ENCODE data around the gene HOXC6.

The HOXC6 gene

DNA sequence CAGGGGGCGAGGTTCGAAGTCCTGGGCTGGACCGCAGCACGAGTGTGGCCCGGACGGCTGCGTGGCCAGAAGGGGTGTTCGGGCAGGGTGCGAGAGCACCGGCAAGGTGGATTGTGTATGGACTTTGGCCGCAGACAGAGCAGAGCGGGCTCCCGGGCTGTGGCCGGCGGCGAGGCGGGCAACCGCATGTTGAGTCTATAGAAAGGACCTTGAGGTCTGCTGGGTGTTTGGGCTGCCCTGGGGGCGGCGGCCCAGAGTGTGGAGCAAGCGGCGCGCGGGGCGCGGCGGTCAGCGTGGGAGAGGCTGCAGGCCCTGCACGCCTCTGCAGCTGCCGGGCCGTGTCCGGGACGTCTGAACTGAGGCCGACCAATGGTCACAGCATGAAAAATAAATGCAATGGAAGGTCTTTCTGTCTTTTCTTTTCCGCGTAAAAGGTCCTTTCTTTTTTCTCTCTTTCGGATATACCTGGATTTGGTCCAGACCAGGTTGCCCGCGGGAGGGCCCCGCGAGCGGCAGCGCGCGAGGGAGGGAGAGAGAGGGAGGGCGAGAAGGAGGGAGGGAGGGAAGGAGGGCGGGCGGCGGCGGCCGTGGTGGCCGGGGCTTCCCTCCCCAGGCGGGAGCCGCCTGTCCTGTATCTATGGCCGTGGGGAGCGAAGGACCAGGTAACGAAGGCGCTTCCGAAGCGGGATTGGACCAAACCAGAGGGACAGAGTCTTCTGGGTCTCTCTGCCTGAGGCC, 33.8 kb upstream of the HOXC6 start:
- H3K9ac ChIP-seq (ENCODE audit: low read length) = no peak overlapping the region
- H3K4me1 ChIP-seq (ENCODE audit: control insufficient read depth, insufficient read depth, low read length) = no peaks in the 10 kb centered on the region
- no peak overlapping the region for H3K4me3 ChIP-seq (ENCODE audit: low read length)
- H3K36me3 ChIP-seq (ENCODE audit: control insufficient read depth, insufficient read depth, low read length) = no peaks in the 10 kb centered on the region
- no peak overlapping the region for H3K27ac ChIP-seq (ENCODE audit: low read depth, low read length)
- H3K27me3 ChIP-seq (ENCODE audit: control insufficient read depth, insufficient read depth, low read length) = peaks cover 81% of the 10 kb centered on the region

- Histone ChIP-seq H3K9ac (ENCODE audit: low read length) (no peak overlapping the region), H3K4me1 (ENCODE audit: control insufficient read depth, insufficient read depth, low read length) (no peaks in the 10 kb centered on the region), H3K36me3 (ENCODE audit: control insufficient read depth, insufficient read depth, low read length) (no peaks in the 10 kb centered on the region), H3K27me3 (ENCODE audit: control insufficient read depth, insufficient read depth, low read length) (peaks cover 81% of the 10 kb centered on the region), H3K27ac (ENCODE audit: low read depth, low read length) (no peak overlapping the region), H3K4me3 (ENCODE audit: low read length) (peak overlapping the region; percentile 60)
These were observed 33.2 kb upstream of the HOXC6 start for GRCh38 chr12:53995002-53995377.

DNA sequence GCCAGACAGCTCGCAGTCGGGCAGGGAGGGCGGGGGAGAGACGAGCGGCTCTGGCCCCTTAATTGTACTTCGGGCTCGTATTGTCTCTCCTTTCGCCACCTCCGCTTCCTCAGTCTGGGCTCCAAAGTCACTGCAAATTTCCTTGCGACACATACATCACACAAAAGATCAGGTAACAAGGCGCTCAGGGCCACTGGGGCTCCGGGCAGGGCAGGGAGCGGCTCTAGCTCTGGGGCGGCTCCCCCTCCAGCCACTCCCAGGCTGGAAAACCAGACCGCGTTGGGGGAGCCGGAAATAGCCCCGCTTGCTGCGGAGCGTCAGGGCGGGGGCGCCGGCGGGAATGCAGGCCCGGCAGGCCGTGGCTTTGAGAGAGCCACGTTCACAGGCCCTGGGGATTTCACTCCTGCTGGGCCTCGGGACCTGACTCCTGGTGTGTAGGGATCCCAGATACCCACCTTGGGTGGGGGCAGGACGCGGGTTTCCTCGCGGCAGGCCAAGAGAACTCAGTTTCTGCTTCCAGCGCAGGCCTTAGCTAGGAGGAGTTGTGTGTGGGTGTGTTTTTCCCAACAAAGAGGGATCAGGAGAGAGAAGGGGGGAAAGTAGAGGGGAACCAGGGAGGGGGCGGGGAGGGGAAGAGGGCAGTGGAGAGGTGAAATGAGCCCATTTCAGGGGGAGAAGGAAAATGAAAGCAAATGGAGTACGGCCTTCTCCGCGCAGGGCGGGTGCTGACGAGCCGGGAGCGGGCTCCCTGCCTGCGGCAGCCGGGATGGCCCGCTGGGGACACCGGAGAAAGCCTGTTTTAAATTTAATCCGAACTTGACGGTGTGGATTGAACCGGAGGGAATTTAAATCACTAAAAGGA, 32.6 kb upstream of the HOXC6 start:
- peaks cover 83% of the 10 kb centered on the region for H3K27me3 ChIP-seq (ENCODE audit: control insufficient read depth, insufficient read depth, low read length)
- H3K4me3 ChIP-seq (ENCODE audit: low read length) = peak overlapping the region; percentile 60
- H3K27ac ChIP-seq (ENCODE audit: low read depth, low read length) = no peak overlapping the region
- no peak overlapping the region for H3K9ac ChIP-seq (ENCODE audit: low read length)
- no peaks in the 10 kb centered on the region for H3K36me3 ChIP-seq (ENCODE audit: control insufficient read depth, insufficient read depth, low read length)
- H3K4me1 ChIP-seq (ENCODE audit: control insufficient read depth, insufficient read depth, low read length) = no peaks in the 10 kb centered on the region

- Histone ChIP-seq H3K4me1 (ENCODE audit: control insufficient read depth, insufficient read depth, low read length) (no peaks in the 10 kb centered on the region), H3K4me3 (ENCODE audit: low read length) (peak overlapping the region; percentile 60), H3K9ac (ENCODE audit: low read length) (no peak overlapping the region), H3K27me3 (ENCODE audit: control insufficient read depth, insufficient read depth, low read length) (peaks cover 84% of the 10 kb centered on the region), H3K27ac (ENCODE audit: low read depth, low read length) (no peak overlapping the region), H3K36me3 (ENCODE audit: control insufficient read depth, insufficient read depth, low read length) (no peaks in the 10 kb centered on the region)
These were observed 31.7 kb upstream of the HOXC6 start for GRCh38 chr12:53996240-53997203.

GRCh38 chr12:53997204-53998109, 30.8 kb upstream of the HOXC6 start:
- no peaks in the 10 kb centered on the region for H3K4me1 ChIP-seq (ENCODE audit: control insufficient read depth, insufficient read depth, low read length)
- no peak overlapping the region for H3K4me3 ChIP-seq (ENCODE audit: low read length)
- no peak overlapping the region for H3K27ac ChIP-seq (ENCODE audit: low read depth, low read length)
- H3K27me3 ChIP-seq (ENCODE audit: control insufficient read depth, insufficient read depth, low read length) = peaks cover 82% of the 10 kb centered on the region
- H3K9ac ChIP-seq (ENCODE audit: low read length) = no peak overlapping the region
- no peaks in the 10 kb centered on the region for H3K36me3 ChIP-seq (ENCODE audit: control insufficient read depth, insufficient read depth, low read length)

- Histone ChIP-seq H3K27me3 (ENCODE audit: control insufficient read depth, insufficient read depth, low read length) (peaks cover 84% of the 10 kb centered on the region), H3K9ac (ENCODE audit: low read length) (no peak overlapping the region), H3K36me3 (ENCODE audit: control insufficient read depth, insufficient read depth, low read length) (no peaks in the 10 kb centered on the region), H3K27ac (ENCODE audit: low read depth, low read length) (no peak overlapping the region), H3K4me3 (ENCODE audit: low read length) (no peak overlapping the region), H3K4me1 (ENCODE audit: control insufficient read depth, insufficient read depth, low read length) (no peaks in the 10 kb centered on the region)
These were observed 29.9 kb upstream of the HOXC6 start for GRCh38 chr12:53998110-53998899.

DNA sequence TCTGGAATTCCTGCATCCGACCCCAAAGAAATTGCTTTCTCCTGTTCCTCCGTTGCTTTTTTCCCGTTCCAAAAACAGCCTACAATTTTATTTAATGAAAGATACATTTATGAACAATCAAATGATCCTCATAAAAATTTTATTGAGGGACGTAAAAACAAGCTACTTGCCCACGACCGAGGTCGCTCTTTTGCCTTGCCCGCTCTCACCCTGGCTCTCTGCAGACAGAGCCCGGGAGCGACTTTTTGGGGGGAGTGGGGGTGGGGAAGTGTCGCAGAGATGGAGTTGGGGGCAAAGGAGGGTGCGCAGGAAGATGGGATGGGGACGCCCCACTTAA, 29.4 kb upstream of the HOXC6 start:
- no peaks in the 10 kb centered on the region for H3K4me1 ChIP-seq (ENCODE audit: control insufficient read depth, insufficient read depth, low read length)
- H3K9ac ChIP-seq (ENCODE audit: low read length) = no peak overlapping the region
- H3K36me3 ChIP-seq (ENCODE audit: control insufficient read depth, insufficient read depth, low read length) = no peaks in the 10 kb centered on the region
- no peak overlapping the region for H3K27ac ChIP-seq (ENCODE audit: low read depth, low read length)
- peaks cover 81% of the 10 kb centered on the region for H3K27me3 ChIP-seq (ENCODE audit: control insufficient read depth, insufficient read depth, low read length)
- H3K4me3 ChIP-seq (ENCODE audit: low read length) = no peak overlapping the region

DNA sequence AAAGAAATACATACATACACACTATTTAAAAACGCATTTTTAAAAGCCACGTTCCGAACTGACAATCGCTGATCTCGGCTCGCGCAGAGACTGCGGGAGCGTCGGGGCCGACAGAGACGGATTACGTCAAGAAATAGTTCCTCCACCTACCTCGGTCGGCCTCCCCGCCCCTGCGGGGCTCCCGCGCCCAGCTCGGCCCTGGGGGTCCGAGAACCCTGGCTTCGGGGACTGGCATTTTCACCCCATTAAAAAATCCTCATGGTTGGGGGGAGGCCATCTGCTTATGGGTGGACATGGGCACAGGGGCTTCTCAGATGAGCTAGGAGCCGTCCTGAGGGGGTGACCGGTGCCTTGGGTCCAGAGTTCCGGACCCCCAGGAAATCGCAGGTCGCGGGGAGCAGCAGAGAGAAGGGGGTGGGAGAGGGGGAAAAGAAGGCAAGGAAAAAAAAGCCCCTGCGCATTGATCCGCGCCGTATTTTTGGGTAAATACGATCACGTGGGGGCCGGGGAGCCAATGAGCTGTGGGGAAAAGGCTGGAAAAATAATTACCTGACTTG, 28.6 kb upstream of the HOXC6 start:
- Histone ChIP-seq H3K27me3 (ENCODE audit: control insufficient read depth, insufficient read depth, low read length) (peaks cover 77% of the 10 kb centered on the region), H3K9ac (ENCODE audit: low read length) (no peak overlapping the region), H3K27ac (ENCODE audit: low read depth, low read length) (no peak overlapping the region)

DNA sequence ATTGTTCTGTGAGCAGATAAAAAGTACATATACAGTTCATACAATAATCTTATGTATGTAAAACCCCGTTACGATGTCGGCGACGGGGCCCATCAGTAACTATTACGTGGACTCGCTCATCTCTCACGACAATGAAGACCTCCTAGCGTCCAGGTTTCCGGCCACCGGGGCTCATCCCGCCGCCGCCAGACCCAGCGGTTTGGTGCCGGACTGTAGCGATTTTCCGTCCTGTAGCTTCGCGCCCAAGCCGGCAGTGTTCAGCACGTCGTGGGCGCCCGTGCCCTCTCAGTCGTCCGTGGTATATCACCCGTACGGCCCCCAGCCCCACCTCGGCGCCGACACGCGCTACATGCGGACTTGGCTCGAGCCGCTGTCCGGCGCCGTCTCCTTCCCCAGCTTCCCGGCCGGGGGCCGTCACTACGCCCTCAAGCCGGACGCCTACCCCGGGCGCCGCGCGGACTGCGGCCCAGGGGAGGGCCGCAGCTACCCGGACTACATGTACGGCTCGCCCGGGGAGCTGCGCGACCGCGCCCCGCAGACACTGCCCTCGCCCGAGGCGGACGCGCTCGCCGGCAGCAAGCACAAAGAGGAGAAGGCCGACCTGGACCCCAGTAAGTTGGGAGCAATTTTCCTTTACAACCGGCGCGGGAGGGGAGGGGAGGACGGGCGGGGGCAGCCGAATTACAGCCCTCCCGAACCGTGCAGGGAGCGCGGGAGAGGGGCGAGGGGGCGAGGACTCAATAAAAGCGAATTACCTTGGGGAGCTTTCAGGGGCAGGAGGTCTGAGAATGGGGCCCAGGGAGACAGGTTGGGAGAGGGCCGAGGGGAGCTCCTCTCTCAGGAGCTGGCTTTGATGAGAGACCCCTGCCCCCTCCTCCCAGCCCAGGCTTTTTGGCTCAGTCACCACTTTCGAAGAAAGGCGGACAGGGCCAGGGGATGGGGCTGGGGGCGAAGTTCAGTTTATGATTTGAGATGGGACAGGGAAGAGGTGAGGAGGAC, 27.8 kb upstream of the HOXC6 start, which contains the start of gene HOXC9:
HOXC9 (plus strand) TSS at position 46 of the 999 bp plus-strand sequence; CDS start at position 74, 28 bp downstream.
- peak within 1 kb of the TSS; percentile 5 for H3K4me3 ChIP-seq (ENCODE audit: low read length)
- no peaks in the 10 kb centered on the region for H3K36me3 ChIP-seq (ENCODE audit: control insufficient read depth, insufficient read depth, low read length)
- H3K27ac ChIP-seq (ENCODE audit: low read depth, low read length) = no peak within 1 kb of the TSS
- no peaks in the 10 kb centered on the region for H3K4me1 ChIP-seq (ENCODE audit: control insufficient read depth, insufficient read depth, low read length)
- H3K27me3 ChIP-seq (ENCODE audit: control insufficient read depth, insufficient read depth, low read length) = peaks cover 78% of the 10 kb centered on the region
- no peak within 1 kb of the TSS for H3K9ac ChIP-seq (ENCODE audit: low read length)

More for the DNA sequence above, 28.6 kb upstream of the HOXC6 start:
- no peaks in the 10 kb centered on the region for H3K36me3 ChIP-seq (ENCODE audit: control insufficient read depth, insufficient read depth, low read length)
- H3K4me3 ChIP-seq (ENCODE audit: low read length) = peak overlapping the region; percentile 5
- no peaks in the 10 kb centered on the region for H3K4me1 ChIP-seq (ENCODE audit: control insufficient read depth, insufficient read depth, low read length)

All from rectal smooth muscle tissue (tissue), 1 donor.